Adipocyte (in vitro differentiated cells): ENCODE results near the gene LOXHD1.

ENCODE experiments used
- DNase-seq: peaks from one replicate; pipeline ENCODE4 v3.0.0-alpha.2; 2015; ENCODE audit warnings: low read depth
- H3K27me3 ChIP-seq: replicated peaks from 2 replicates; pipeline ENCODE4 v1.7.0; 2013; ENCODE audit warnings: mild to moderate bottlenecking, low read length, moderate library complexity; ENCODE audit not compliant: control insufficient read depth, insufficient read depth
- H3K36me3 ChIP-seq: 2 replicates; pipeline ENCODE4 v1.7.0; 2013; ENCODE audit warnings: low read length, mild to moderate bottlenecking, moderate library complexity; ENCODE audit not compliant: control insufficient read depth, insufficient read depth, severe bottlenecking
- H3K4me1 ChIP-seq: 2 replicates; pipeline ENCODE4 v1.7.0; 2013; ENCODE audit warnings: mild to moderate bottlenecking, low read length, moderate library complexity; ENCODE audit not compliant: control insufficient read depth, insufficient read depth
- H3K4me3 ChIP-seq: 2 replicates; pipeline ENCODE4 v1.7.0; 2013; ENCODE audit warnings: mild to moderate bottlenecking, low read length, moderate library complexity
- H3K9ac ChIP-seq: 2 replicates; pipeline ENCODE4 v1.7.0; 2013; ENCODE audit warnings: mild to moderate bottlenecking, low read length, moderate library complexity
- H3K9me3 ChIP-seq: 2 replicates; pipeline ENCODE4 v1.7.0; 2013; ENCODE audit warnings: mild to moderate bottlenecking, low read length, moderate library complexity; ENCODE audit not compliant: control insufficient read depth

The LOXHD1 gene

DNA sequence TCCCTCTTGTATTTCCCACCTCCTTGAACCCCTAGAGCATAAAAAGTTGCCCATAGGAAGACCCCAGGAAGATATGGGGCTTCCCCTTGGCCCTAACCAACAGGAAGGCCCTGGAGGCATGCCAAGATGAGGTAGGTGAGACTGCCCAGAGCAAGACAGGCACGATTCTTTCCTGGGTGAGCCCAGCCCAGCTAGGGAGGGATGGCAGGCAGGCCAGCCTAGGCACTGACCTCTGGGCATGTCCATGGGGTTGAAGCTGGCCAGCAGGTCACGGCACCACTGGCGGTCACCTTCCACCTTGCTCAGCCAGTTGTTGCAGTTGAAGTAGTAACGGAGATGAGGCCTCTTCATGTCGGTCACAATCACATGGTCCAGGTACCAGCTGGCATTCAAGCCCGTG, 17.6 kb downstream of the LOXHD1 start:
- Histone ChIP-seq H3K9ac (no peak overlapping the region), H3K27me3 (peaks cover 19% of the 10 kb centered on the region), H3K9me3 (no peaks in the 10 kb centered on the region), H3K4me1 (no peaks in the 10 kb centered on the region), H3K4me3 (no peak overlapping the region), H3K36me3 (no peaks in the 10 kb centered on the region)
- DNase-seq, result no peak

DNA sequence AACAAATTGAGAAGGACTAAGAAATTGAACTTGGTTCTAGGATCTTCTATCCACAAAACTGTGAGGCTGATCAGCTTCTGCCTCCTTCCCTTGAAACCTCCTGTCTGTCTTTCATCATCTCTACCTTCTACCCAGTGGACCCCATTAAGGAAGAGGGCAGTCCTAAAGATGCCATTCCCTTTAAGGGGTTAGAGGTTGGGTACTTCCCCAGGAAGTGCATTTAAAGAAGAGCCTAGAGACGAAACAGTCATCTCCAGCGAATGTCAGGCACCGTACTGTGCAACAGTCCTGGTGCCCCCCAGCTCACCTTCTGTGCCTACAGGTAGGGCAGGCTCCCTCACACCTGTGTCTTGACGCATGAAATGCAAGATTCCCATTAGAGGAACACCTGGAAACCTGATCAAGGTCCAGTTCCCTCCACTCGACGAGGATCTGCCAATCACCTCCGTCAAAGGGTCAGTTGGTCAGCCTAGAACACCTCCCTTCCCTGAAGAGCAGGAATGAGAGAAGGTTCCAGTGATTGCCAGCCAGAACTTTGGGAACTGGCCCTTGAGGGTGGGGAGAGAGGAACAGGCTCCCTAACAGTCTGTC, 20.9 kb downstream of the LOXHD1 start:
- H3K36me3 ChIP-seq, result no peaks in the 10 kb centered on the region
- DNase-seq, result no peak
- no peak overlapping the region for H3K4me3 ChIP-seq
- peaks cover 13% of the 10 kb centered on the region for H3K9me3 ChIP-seq
- peaks cover 10% of the 10 kb centered on the region for H3K27me3 ChIP-seq
- H3K9ac ChIP-seq, result no peak overlapping the region
- no peaks in the 10 kb centered on the region for H3K4me1 ChIP-seq

DNA sequence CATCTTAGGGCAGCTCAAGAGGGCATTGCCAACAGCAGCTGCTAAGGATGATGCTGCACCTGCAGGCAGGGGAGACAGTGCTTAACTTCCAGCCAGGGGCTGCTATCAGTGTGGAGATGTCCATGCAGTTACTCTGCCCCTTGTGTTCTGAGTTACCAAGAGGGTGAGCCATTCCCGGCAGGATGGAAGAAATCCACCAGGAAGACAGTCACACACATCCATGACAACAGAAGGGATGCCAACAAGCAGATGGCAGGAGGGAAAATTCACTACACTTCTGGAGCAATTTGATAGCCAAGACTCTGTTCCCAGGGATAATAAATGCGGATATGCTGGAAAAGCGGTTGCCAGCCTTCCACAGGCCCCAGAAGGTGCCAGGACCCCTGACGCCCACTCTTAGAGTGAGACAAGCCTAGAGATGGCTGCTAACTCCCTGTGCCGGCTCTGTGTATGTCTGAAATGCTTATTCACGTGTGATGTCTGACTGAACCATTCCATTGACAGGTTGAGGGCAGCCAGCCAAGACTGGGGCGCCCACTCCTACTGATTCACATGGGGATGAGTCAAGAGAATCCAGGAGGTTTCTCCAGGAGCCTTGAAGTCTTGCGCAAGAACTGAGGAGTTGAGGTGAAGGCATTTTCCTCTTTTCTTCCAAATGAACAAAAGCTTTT, 24.5 kb downstream of the LOXHD1 start:
- H3K9me3 ChIP-seq, result peaks cover 13% of the 10 kb centered on the region
- DNase-seq, result no peak
- no peaks in the 10 kb centered on the region for H3K36me3 ChIP-seq
- peaks cover 18% of the 10 kb centered on the region for H3K27me3 ChIP-seq
- no peak overlapping the region for H3K4me3 ChIP-seq
- no peaks in the 10 kb centered on the region for H3K4me1 ChIP-seq
- no peak overlapping the region for H3K9ac ChIP-seq

DNA sequence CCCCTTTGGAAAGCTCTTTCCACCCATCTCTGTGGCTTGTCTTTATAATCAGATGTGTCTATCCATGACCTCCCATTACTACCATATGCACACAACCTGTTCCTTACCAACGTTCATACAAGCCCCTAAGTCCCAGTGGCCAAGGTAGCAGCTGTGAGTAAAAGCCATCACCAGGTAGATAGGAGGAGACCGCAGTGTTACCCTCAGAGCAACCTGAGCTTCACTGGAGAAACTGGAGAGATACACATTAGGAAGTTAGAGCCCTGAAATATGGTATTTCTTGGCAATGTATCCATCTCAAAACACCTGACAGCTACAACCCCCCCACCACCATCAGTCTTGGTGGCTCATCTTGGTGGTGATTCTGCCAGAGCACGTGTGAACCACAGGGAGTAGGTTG, 26.0 kb downstream of the LOXHD1 start:
- Histone ChIP-seq H3K9ac (no peak overlapping the region), H3K4me3 (no peak overlapping the region), H3K27me3 (peaks cover 20% of the 10 kb centered on the region), H3K36me3 (no peaks in the 10 kb centered on the region), H3K9me3 (peaks cover 13% of the 10 kb centered on the region), H3K4me1 (no peaks in the 10 kb centered on the region)
- no peak for DNase-seq

DNA sequence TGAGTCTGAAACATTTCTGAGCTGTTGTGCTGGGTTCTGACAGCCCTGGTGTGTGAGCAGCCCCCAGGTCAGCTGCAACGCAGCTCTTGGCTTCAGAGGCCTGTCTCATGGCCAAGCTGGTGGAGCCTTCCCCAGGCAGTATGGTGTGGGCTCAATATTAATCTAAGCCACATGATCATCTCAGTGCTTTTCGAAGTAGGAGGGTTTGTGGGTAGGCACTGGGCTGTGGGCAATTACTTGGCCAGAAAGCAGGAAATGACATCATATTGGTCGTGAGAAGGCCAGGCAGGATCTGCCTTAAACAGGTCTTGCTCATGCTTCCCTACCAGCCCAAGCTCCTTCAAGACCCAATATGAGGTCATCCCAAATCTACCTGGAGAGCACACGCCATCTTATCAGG, 26.9 kb downstream of the LOXHD1 start:
- no peaks in the 10 kb centered on the region for H3K4me1 ChIP-seq
- H3K4me3 ChIP-seq, result no peak overlapping the region
- peaks cover 13% of the 10 kb centered on the region for H3K9me3 ChIP-seq
- no peaks in the 10 kb centered on the region for H3K36me3 ChIP-seq
- peaks cover 22% of the 10 kb centered on the region for H3K27me3 ChIP-seq
- H3K9ac ChIP-seq, result no peak overlapping the region
- DNase-seq, result no peak

DNA sequence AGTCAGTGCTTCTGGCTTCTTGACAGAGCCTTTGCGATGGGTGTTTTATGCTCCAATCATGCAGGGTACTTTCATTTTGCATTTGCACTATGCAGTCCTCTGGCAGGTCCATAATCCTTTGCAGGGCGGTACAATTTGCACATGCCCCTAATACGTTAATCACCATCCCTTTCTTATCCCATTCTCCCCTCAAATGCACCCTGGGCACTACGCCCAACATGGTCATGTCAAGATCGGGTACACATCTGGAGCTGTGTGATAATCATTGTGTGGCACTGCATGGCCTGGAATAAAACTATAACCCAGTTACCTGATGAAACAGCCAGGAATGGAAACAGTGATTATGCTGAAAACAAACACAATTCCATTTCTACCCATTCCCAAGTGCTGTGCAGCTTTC, 27.7 kb downstream of the LOXHD1 start:
- H3K27me3 ChIP-seq, result peaks cover 28% of the 10 kb centered on the region
- no peak for DNase-seq
- H3K9me3 ChIP-seq, result peaks cover 13% of the 10 kb centered on the region
- no peaks in the 10 kb centered on the region for H3K4me1 ChIP-seq
- no peak overlapping the region for H3K4me3 ChIP-seq
- no peaks in the 10 kb centered on the region for H3K36me3 ChIP-seq
- no peak overlapping the region for H3K9ac ChIP-seq

DNA sequence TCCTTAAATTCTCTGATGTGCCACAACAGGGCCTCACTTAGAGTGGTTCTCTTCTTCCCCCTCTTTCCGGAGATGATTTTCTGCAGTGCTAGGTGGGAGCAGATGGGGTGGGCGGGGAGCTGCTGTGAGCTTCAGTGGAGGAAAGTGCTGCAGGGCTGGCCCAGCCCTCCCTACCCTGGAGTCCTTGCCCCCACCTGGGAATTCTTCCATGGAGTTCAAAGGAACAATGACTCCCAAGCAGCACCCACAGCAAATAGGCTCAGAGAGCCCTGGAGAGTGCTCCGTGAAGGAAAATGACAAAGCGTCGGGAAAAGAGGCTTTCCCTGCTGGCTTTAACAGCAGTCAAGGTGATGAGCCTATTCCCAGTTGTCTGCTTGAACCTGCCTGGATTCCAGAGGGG, 28.8 kb downstream of the LOXHD1 start:
- Histone ChIP-seq H3K4me3 (no peak overlapping the region), H3K9ac (no peak overlapping the region), H3K9me3 (peaks cover 5% of the 10 kb centered on the region), H3K4me1 (no peaks in the 10 kb centered on the region), H3K27me3 (peaks cover 33% of the 10 kb centered on the region), H3K36me3 (no peaks in the 10 kb centered on the region)
- DNase-seq, result no peak

DNA sequence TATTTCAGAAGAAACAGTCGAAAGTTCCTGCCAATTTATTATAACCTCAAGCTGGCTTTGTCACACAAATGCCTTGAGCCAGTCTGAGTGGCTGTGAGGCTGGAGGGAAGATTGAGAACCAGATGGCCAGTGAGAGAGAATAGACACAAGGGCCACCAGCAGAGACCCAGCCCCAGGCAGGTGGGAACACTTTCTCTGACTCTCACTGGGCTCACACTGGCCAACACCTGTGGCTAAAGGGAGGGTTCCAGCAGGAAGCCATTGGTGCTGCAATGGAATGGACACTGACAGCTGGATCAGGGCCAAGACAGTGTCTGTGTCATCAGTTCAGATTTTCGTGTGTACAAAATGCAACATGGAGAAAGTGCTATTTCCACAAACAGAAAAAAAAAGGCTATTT, 29.9 kb downstream of the LOXHD1 start:
- H3K36me3 ChIP-seq, result no peaks in the 10 kb centered on the region
- DNase-seq, result no peak
- H3K4me3 ChIP-seq, result no peak overlapping the region
- H3K4me1 ChIP-seq, result no peaks in the 10 kb centered on the region
- H3K9me3 ChIP-seq, result no peaks in the 10 kb centered on the region
- H3K9ac ChIP-seq, result no peak overlapping the region
- peaks cover 33% of the 10 kb centered on the region for H3K27me3 ChIP-seq

DNA sequence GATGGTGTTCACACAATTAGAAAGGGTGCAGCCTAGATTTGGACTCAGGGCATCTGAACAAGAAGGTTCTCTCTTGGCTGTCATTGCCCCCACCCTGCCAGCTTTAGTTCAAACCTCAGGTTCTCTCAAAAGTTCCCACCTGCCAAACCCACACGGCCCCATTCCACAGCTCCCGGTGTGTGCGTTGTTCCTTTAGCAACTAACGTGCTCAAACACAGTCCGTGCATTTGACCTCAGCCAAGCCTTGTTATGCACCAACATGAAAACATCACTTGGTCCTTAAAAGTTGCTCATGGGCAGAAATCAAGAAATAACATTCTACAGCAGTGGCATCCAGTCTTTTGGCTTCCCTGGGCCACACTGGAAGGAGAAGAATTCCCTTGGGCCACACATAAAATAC, 32.0 kb downstream of the LOXHD1 start:
- H3K9ac ChIP-seq, result no peak overlapping the region
- no peaks in the 10 kb centered on the region for H3K9me3 ChIP-seq
- no peak overlapping the region for H3K4me3 ChIP-seq
- no peak for DNase-seq
- H3K27me3 ChIP-seq, result peaks cover 37% of the 10 kb centered on the region
- H3K36me3 ChIP-seq, result no peaks in the 10 kb centered on the region
- H3K4me1 ChIP-seq, result no peaks in the 10 kb centered on the region

DNA sequence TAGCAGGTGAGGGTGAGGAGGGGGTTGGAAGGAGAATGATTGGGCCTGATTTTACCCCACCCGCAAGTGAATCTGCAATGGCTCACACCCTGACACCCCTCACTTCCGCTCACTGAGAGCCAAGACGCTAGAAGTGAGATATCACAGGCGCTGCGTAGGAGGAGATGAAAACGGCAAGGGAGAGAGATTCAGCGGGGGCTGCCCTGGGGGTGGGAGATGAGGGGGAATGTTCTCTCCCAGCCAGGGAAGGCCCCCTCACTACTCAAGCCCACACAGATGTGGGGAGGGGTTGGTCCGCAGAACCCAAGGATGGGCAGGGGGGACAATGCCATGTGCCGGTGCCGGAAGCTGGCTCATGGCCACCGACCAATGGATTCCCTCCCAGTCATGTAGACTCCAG, 32.9 kb downstream of the LOXHD1 start:
- Histone ChIP-seq H3K9ac (no peak overlapping the region), H3K4me3 (no peak overlapping the region)

DNA sequence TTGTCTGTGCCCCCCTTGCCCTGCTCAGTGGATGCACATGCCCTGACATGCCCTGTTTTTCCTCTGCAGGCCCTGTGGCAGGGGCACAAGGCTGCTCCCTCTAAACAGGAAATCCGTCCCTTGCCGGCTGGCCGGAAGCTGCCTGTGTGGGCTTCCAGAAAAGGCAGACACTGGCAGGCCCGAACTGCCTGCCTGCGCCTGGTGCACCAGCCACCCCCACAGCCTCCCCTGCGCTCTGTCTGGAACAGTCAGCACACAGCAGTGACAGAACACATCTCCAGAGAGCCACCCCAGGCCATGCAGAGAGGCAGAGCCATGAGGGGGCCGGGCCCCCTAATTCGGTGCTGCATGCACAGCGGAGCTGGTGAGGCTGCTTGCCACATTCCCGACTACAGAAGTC, 33.5 kb downstream of the LOXHD1 start:
- Histone ChIP-seq H3K4me3 (no peak overlapping the region), H3K36me3 (no peaks in the 10 kb centered on the region), H3K9ac (no peak overlapping the region), H3K9me3 (no peaks in the 10 kb centered on the region), H3K4me1 (no peaks in the 10 kb centered on the region), H3K27me3 (peaks cover 48% of the 10 kb centered on the region)
- no peak for DNase-seq

More for the DNA sequence above, 32.9 kb downstream of the LOXHD1 start:
- Histone ChIP-seq H3K36me3 (no peaks in the 10 kb centered on the region), H3K9me3 (no peaks in the 10 kb centered on the region), H3K4me1 (no peaks in the 10 kb centered on the region), H3K27me3 (peaks cover 42% of the 10 kb centered on the region)
- no peak for DNase-seq

DNA sequence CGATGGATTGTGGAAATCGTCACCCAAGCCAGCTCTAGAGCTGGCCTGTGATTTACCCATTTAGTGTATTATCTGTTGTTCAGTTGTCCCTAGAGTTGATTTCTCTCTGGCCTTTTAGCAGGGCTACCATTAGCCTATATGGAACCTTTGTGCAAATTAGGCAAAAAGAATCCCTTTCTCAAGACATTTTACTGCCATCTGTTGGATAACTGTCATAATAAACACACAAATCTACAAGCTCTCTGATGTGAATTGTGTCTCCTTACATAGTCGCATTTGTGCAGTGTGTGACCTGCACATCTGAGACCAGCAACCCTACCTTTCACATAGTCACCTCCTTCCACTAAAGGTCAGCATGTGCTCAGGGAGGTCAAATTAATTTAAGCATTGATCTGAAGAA, 34.0 kb downstream of the LOXHD1 start:
- Histone ChIP-seq H3K9me3 (no peaks in the 10 kb centered on the region), H3K4me3 (no peak overlapping the region), H3K4me1 (no peaks in the 10 kb centered on the region), H3K36me3 (no peaks in the 10 kb centered on the region), H3K27me3 (peaks cover 54% of the 10 kb centered on the region), H3K9ac (no peak overlapping the region)
- DNase-seq, result peak; percentile 58
